IMR-90 (cell line): ENCODE results near the gene CUX1. TPM values are rescaled to one million over a fixed set of nuclear protein-coding genes. Genes with fewer than 3 reads are reported as not detected.
"Not testable (repeated sequence)": the region's sequence is repeated elsewhere in the genome, so short reads cannot be mapped to it uniquely, and the experiment has no call there.

Source experiments
- ATAC-seq: fragments of 200-7000 bp; cut with Tn5 transposase; 2 replicates; pipeline ENCODE4 v1.9.1; 2020; ENCODE audit warnings: low read depth, mild to moderate bottlenecking, moderate library complexity
- BruUV-seq: library from RNA; stranded (reverse); fragments of 400-500 nt; replicated peaks from 2 replicates; lab custom pipeline; 2021; lab: Mats Ljungman, UMichigan
- CTCF ChIA-PET: fragments of 300-600 bp; formaldehyde crosslinking; extraction: SDS; loops from one replicate; lab custom pipeline; 2021; ENCODE audit warnings: antibody characterized with exemption; lab: Yijun Ruan, JAX
- POLR2A ChIA-PET: fragments of 300-600 bp; sonication (Branson Sonifier 250); formaldehyde crosslinking; loops from one replicate; lab custom pipeline; 2022; ENCODE audit warnings: antibody characterized with exemption; ENCODE audit not compliant: unreplicated experiment; lab: Charles Lee
- DNase-seq: peaks from one replicate; pipeline ENCODE4 v3.0.0; 2013
- H2AFZ ChIP-seq: replicated peaks from 2 replicates; pipeline ENCODE3; 2013; ENCODE audit warnings: low read length, mild to moderate bottlenecking; ENCODE audit not compliant: poor library complexity
- H2AK5ac ChIP-seq: 2 replicates; pipeline ENCODE4 v1.6.1; 2013; ENCODE audit warnings: low read depth, low read length, inconsistent platforms
- H2AK9ac ChIP-seq: replicated peaks from 2 replicates; pipeline ENCODE3; 2013; ENCODE audit warnings: mild to moderate bottlenecking, low read depth, low read length, moderate library complexity; ENCODE audit not compliant: poor library complexity
- H2BK120ac ChIP-seq: 2 replicates; pipeline ENCODE4 v1.6.1; 2013; ENCODE audit warnings: low read depth, low read length, inconsistent platforms
- H2BK15ac ChIP-seq: 3 replicates; pipeline ENCODE4 v1.6.1; 2013; ENCODE audit warnings: low read depth, low read length, inconsistent platforms
- H2BK20ac ChIP-seq: 2 replicates; pipeline ENCODE4 v1.6.1; 2013; ENCODE audit warnings: low read depth, mild to moderate bottlenecking, inconsistent platforms, low read length, moderate library complexity
- H2BK5ac ChIP-seq: 2 replicates; pipeline ENCODE4 v1.6.1; 2013; ENCODE audit warnings: mild to moderate bottlenecking, low read depth, low read length, inconsistent platforms; ENCODE audit not compliant: poor library complexity, severe bottlenecking
- H3K14ac ChIP-seq: replicated peaks from 2 replicates; pipeline ENCODE4 v1.6.1; 2013; ENCODE audit warnings: low read depth, low read length, inconsistent platforms
- H3K18ac ChIP-seq: 2 replicates; pipeline ENCODE4 v1.6.1; 2013; ENCODE audit warnings: low read depth, low read length, control low read depth
- H3K23ac ChIP-seq: 2 replicates; pipeline ENCODE4 v1.6.1; 2013; ENCODE audit warnings: low read depth, low read length, inconsistent platforms
- H3K27ac ChIP-seq: 2 replicates; pipeline ENCODE4 v1.5.1; 2013; ENCODE audit warnings: mild to moderate bottlenecking, control low read depth, low read length; ENCODE audit not compliant: insufficient read depth
- H3K27me3 ChIP-seq: 2 replicates; pipeline ENCODE4 v1.6.1; 2013; ENCODE audit warnings: low read length; ENCODE audit not compliant: control insufficient read depth, insufficient read depth
- H3K36me3 ChIP-seq: 2 replicates; pipeline ENCODE4 v1.6.1; 2013; ENCODE audit warnings: low read length, mixed read lengths; ENCODE audit not compliant: control insufficient read depth, insufficient read depth
- H3K4ac ChIP-seq: 2 replicates; pipeline ENCODE4 v1.6.1; 2013; ENCODE audit warnings: low read depth, low read length, inconsistent platforms
- H3K4me1 ChIP-seq: 2 replicates; pipeline ENCODE4 v1.6.1; 2013; ENCODE audit warnings: low read length, mixed read lengths; ENCODE audit not compliant: control insufficient read depth, insufficient read depth
- H3K4me2 ChIP-seq: 2 replicates; pipeline ENCODE4 v1.6.1; 2013; ENCODE audit warnings: low read depth, mild to moderate bottlenecking, control low read depth, low read length, moderate library complexity
- H3K4me3 ChIP-seq: 2 replicates; pipeline ENCODE4 v1.5.1; 2013; ENCODE audit warnings: low read depth, mild to moderate bottlenecking, control low read depth, low read length, moderate library complexity; ENCODE audit not compliant: insufficient read depth
- H3K56ac ChIP-seq: 2 replicates; pipeline ENCODE4 v1.6.1; 2013; ENCODE audit warnings: low read length, inconsistent platforms; ENCODE audit not compliant: insufficient read depth; ENCODE audit errors: extremely low read depth
- H3K79me1 ChIP-seq, 2 experiments: 2 replicates each; pipeline ENCODE4 v1.6.1; 2013; ENCODE audit warnings: low read length in 2 of 2, inconsistent platforms in 1 of 2, low read depth in 1 of 2
- H3K9ac ChIP-seq: 2 replicates; pipeline ENCODE4 v1.6.1; 2013; ENCODE audit warnings: low read depth, low read length, control low read depth
- H3K9me1 ChIP-seq: 2 replicates; pipeline ENCODE4 v1.6.1; 2013; ENCODE audit warnings: low read length, inconsistent platforms; ENCODE audit not compliant: insufficient read depth
- H3K9me3 ChIP-seq: 2 replicates; pipeline ENCODE4 v1.6.1; 2013; ENCODE audit warnings: low read length; ENCODE audit not compliant: control insufficient read depth, insufficient read depth
- H4K20me1 ChIP-seq: 2 replicates; pipeline ENCODE4 v1.6.1; 2013; ENCODE audit warnings: low read length, inconsistent platforms; ENCODE audit not compliant: insufficient read depth
- H4K5ac ChIP-seq: 2 replicates; pipeline ENCODE4 v1.6.1; 2013; ENCODE audit warnings: mild to moderate bottlenecking, low read depth, low read length, control low read depth
- H4K8ac ChIP-seq, 2 experiments: 2 replicates each; pipeline ENCODE4 v1.6.1; 2013; ENCODE audit warnings: low read depth in 2 of 2, low read length in 2 of 2, control low read depth in 1 of 2, inconsistent platforms in 1 of 2
- H4K91ac ChIP-seq: 2 replicates; pipeline ENCODE4 v1.6.1; 2013; ENCODE audit warnings: low read depth, low read length, inconsistent platforms; ENCODE audit not compliant: insufficient read depth
- WGBS, 2 experiments: methylation state at CpG; one replicate each; pipeline versions ENCODE4 v1.1.5 to v1.1.7; 2013; ENCODE audit warnings: missing lambda C conversion rate in 2 of 2; ENCODE audit not compliant: insufficient read length in 1 of 2; ENCODE audit errors: extremely low coverage in 2 of 2; 5-methylcytosine and 5-hydroxymethylcytosine counted together
- dilution Hi-C: fragments of 300-500 bp; cut with HindIII; formaldehyde crosslinking; loops from one replicate; pipeline ENCODE4 v1.14.3; 2018; ENCODE audit warnings: low sequenced_read_pairs; ENCODE audit not compliant: unreplicated experiment
- in situ Hi-C: fragments of 300-500 bp; cut with MboI; formaldehyde crosslinking; loops from 3 replicates; pipeline ENCODE4 v1.14.3; 2019; ENCODE audit warnings: low sequenced_read_pairs, inconsistent platforms, mixed read lengths
- intact Hi-C: fragments of 100-400 bp; cut with micrococcal nuclease; formaldehyde crosslinking; loops from 2 replicates; pipeline ENCODE4 v1.10.0; 2022
- polyA plus RNA-seq, 3 experiments: library from polyadenylated mRNA; depleted of rRNA; stranded (reverse); fragments of >200 nt; gene quantifications; 2 replicates each; pipeline ENCODE4 v1.2.3, GENCODE V29; 2012; ENCODE audit warnings: low replicate concordance in 1 of 3
- total RNA-seq: library from RNA; depleted of rRNA; stranded (reverse); fragments of >200 nt; gene quantifications from 2 replicates; pipeline ENCODE4 v1.2.3, GENCODE V29; 2012

Gene CUX1
- total and polyA plus RNA-seq, 2 of the 4 experiments (the other 2 are of a cell fraction) = 19.7 to 46.4 TPM

- H3K9me3 ChIP-seq, intact Hi-C loops, ATAC-seq, H2BK15ac ChIP-seq, H3K56ac ChIP-seq, H2BK20ac ChIP-seq, BruUV-seq, H3K27ac ChIP-seq, H4K91ac ChIP-seq, H2BK120ac ChIP-seq, in situ Hi-C loops, CTCF ChIA-PET, H2AK9ac ChIP-seq, H3K9me1 ChIP-seq, H3K18ac ChIP-seq, H3K4me2 ChIP-seq, H3K4me1 ChIP-seq, H3K14ac ChIP-seq, H3K79me1 ChIP-seq, H4K20me1 ChIP-seq, H4K8ac ChIP-seq, H2BK5ac ChIP-seq, H3K23ac ChIP-seq, H4K5ac ChIP-seq, POLR2A ChIA-PET, H3K4ac ChIP-seq, H2AFZ ChIP-seq, H3K36me3 ChIP-seq, H3K4me3 ChIP-seq, dilution Hi-C loops, H3K9ac ChIP-seq, H2AK5ac ChIP-seq, DNase-seq: not testable (repeated sequence)
- WGBS, 2 experiments = no CpG with 5 or more reads among the region's 5 CpGs
- H3K27me3 ChIP-seq = peaks cover 20% of the 10 kb centered on the region
Measured at GRCh38 chr7:102328863-102329262, 511.4 kb downstream of the CUX1 start.

- H3K23ac ChIP-seq, H3K9me3 ChIP-seq, dilution Hi-C loops, H3K79me1 ChIP-seq, H3K18ac ChIP-seq, H3K36me3 ChIP-seq, H4K20me1 ChIP-seq, BruUV-seq, H2AFZ ChIP-seq, H3K4me2 ChIP-seq, H4K5ac ChIP-seq, H3K4ac ChIP-seq, H3K14ac ChIP-seq, H2BK20ac ChIP-seq, H3K9me1 ChIP-seq, H2AK5ac ChIP-seq, H3K4me1 ChIP-seq, H4K91ac ChIP-seq, H3K56ac ChIP-seq, in situ Hi-C loops, ATAC-seq, H2BK120ac ChIP-seq, CTCF ChIA-PET, H2AK9ac ChIP-seq, intact Hi-C loops, H4K8ac ChIP-seq, H3K4me3 ChIP-seq, POLR2A ChIA-PET, H3K27ac ChIP-seq, H2BK5ac ChIP-seq, H3K9ac ChIP-seq, DNase-seq, H2BK15ac ChIP-seq: not testable (repeated sequence)
- WGBS, 2 experiments = no CpG with 5 or more reads among the region's 9 CpGs
- H3K27me3 ChIP-seq = peaks cover 20% of the 10 kb centered on the region
Measured at GRCh38 chr7:102329366-102329765, 511.9 kb downstream of the CUX1 start.
